ENCODE results near the gene CCAR1.
"Not testable (repeated sequence)": the region's sequence is repeated elsewhere in the genome, so short reads cannot be mapped to it uniquely, and the experiment has no call there.

- TF ChIP-seq, protein P1, sequence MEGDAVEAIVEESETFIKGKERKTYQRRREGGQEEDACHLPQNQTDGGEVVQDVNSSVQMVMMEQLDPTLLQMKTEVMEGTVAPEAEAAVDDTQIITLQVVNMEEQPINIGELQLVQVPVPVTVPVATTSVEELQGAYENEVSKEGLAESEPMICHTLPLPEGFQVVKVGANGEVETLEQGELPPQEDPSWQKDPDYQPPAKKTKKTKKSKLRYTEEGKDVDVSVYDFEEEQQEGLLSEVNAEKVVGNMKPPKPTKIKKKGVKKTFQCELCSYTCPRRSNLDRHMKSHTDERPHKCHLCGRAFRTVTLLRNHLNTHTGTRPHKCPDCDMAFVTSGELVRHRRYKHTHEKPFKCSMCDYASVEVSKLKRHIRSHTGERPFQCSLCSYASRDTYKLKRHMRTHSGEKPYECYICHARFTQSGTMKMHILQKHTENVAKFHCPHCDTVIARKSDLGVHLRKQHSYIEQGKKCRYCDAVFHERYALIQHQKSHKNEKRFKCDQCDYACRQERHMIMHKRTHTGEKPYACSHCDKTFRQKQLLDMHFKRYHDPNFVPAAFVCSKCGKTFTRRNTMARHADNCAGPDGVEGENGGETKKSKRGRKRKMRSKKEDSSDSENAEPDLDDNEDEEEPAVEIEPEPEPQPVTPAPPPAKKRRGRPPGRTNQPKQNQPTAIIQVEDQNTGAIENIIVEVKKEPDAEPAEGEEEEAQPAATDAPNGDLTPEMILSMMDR (IDR thresholded peaks at IDR 0.05) = not testable (repeated sequence)
- TF ChIP-seq EZH2 (IDR thresholded peaks at IDR 0.05; ENCODE audit: borderline replicate concordance, insufficient read depth, low read depth, low read length, poor library complexity, severe bottlenecking) = not testable (repeated sequence)
Observed at GRCh38 chr10:68827592-68827959, 106.5 kb downstream of the CCAR1 start.
